MV-4-11 (cell line): ENCODE results near the gene RGL2.
"Not testable (repeated sequence)": the region's sequence is repeated elsewhere in the genome, so short reads cannot be mapped to it uniquely, and the experiment has no call there.

Source experiments
- DNase-seq: peaks from one replicate; lab custom pipeline; 2025; lab: John Stamatoyannopoulos, UW

Gene RGL2

GRCh38 chr6:33273924-33274902 is 24.5 kb downstream of the RGL2 start:
- peak; percentile 31 for DNase-seq

- DNase-seq, result no peak
These were observed 25.4 kb downstream of the RGL2 start for GRCh38 chr6:33273129-33273923.

- DNase-seq, result no peak
These were observed 26.2 kb downstream of the RGL2 start for GRCh38 chr6:33272275-33273128.

GRCh38 chr6:33271468-33272274 is 27.1 kb downstream of the RGL2 start, which contains the start of the genes RPS18 and VPS52:
Gene RPS18 (plus strand): TSS chr6:33272075. CDS start chr6:33272120, 45 bp downstream.
Gene VPS52 (minus strand): TSS chr6:33271876. CDS start chr6:33271675, 201 bp downstream.
- DNase-seq, result peak; percentile 98

- peak; percentile 35 for DNase-seq
These were observed 27.6 kb downstream of the RGL2 start for GRCh38 chr6:33271117-33271467.

- no peak for DNase-seq
These were observed 34.7 kb downstream of the RGL2 start for GRCh38 chr6:33264015-33264414.

- not testable (repeated sequence) for DNase-seq
These were observed 36.3 kb downstream of the RGL2 start for GRCh38 chr6:33262490-33262889.

GRCh38 chr6:33259032-33259431 is 39.7 kb downstream of the RGL2 start:
- no peak for DNase-seq

- DNase-seq, result no peak
These were observed 44.2 kb downstream of the RGL2 start for GRCh38 chr6:33254591-33254990.

GRCh38 chr6:33252759-33253158 is 46.0 kb downstream of the RGL2 start:
- DNase-seq, result no peak

- DNase-seq, result no peak
These were observed 47.2 kb downstream of the RGL2 start for GRCh38 chr6:33251395-33252012.

GRCh38 chr6:33250731-33251130 is 48.0 kb downstream of the RGL2 start:
- DNase-seq, result no peak

- no peak for DNase-seq
These were observed 48.8 kb downstream of the RGL2 start for GRCh38 chr6:33249732-33250630.

- peak; percentile 99 for DNase-seq
These were observed 49.6 kb downstream of the RGL2 start for GRCh38 chr6:33248932-33249731.

GRCh38 chr6:33248643-33248931 is 50.2 kb downstream of the RGL2 start:
- DNase-seq, result no peak

- DNase-seq, result peak; percentile 76
These were observed 50.6 kb downstream of the RGL2 start for GRCh38 chr6:33247977-33248642.

- DNase-seq, result no peak
These were observed 55.3 kb downstream of the RGL2 start for GRCh38 chr6:33243476-33243875.

- peak; percentile 26 for DNase-seq
These were observed 56.8 kb downstream of the RGL2 start for GRCh38 chr6:33241968-33242367.
